HEK293T (cell line): ENCODE measurements around the gene CR1.
"Not testable (repeated sequence)": the region's sequence is repeated elsewhere in the genome, so short reads cannot be mapped to it uniquely, and the experiment has no call there.

Experiments used
- CTBP1 ChIP-seq: fragments of 450-650 bp; IDR thresholded peaks from 2 replicates; pipeline ENCODE4 v1.6.1; 2016; ENCODE audit warnings: borderline replicate concordance
- FOXA1 ChIP-seq: fragments of 450-650 bp; IDR thresholded peaks from 2 replicates; pipeline ENCODE4 v1.6.1; 2016; ENCODE audit warnings: mild to moderate bottlenecking
- FOXK2 ChIP-seq: fragments of 450-650 bp; IDR thresholded peaks from 2 replicates; pipeline ENCODE4 v1.6.1; 2016; ENCODE audit warnings: mild to moderate bottlenecking
- FOXM1 ChIP-seq: fragments of 450-650 bp; IDR thresholded peaks from 2 replicates; pipeline ENCODE4 v1.6.1; 2017; ENCODE audit warnings: mild to moderate bottlenecking, borderline replicate concordance
- HDGF ChIP-seq: fragments of 450-650 bp; IDR thresholded peaks from 2 replicates; pipeline ENCODE4 v1.6.1; 2017; ENCODE audit warnings: antibody characterized with exemption, borderline replicate concordance
- L3MBTL2 ChIP-seq: fragments of 450-650 bp; conservative IDR thresholded peaks from 2 replicates; pipeline ENCODE4 v1.6.1; 2016; ENCODE audit warnings: mild to moderate bottlenecking
- LEF1 ChIP-seq: fragments of 450-650 bp; IDR thresholded peaks from 2 replicates; pipeline ENCODE4 v1.6.1; 2017; ENCODE audit warnings: mild to moderate bottlenecking, borderline replicate concordance
- NFRKB ChIP-seq: fragments of 450-650 bp; IDR thresholded peaks from 2 replicates; pipeline ENCODE4 v1.6.1; 2016; ENCODE audit warnings: mild to moderate bottlenecking, moderate library complexity
- PKNOX1 ChIP-seq: fragments of 450-650 bp; IDR thresholded peaks from 2 replicates; pipeline ENCODE4 v1.6.1; 2016
- SP1 ChIP-seq: fragments of 450-650 bp; IDR thresholded peaks from 2 replicates; pipeline ENCODE4 v1.6.1; 2017
- SUZ12 ChIP-seq: fragments of 450-650 bp; IDR thresholded peaks from 2 replicates; pipeline ENCODE4 v1.6.1; 2016; ENCODE audit warnings: mild to moderate bottlenecking

GRCh38 chr1:207633699-207634289 lies 137.8 kb downstream of the CR1 start:
- TF ChIP-seq FOXA1, SP1, HDGF, CTBP1, NFRKB, SUZ12, L3MBTL2, FOXM1, LEF1, FOXK2, PKNOX1: not testable (repeated sequence)
